Tibial nerve (tissue), 4 donors: Measurements from ENCODE around the gene KAZN.

Source experiments
- CTCF ChIP-seq, 5 experiments: fragments of 200-600 bp in 3 of 5; fragments of 450-650 bp in 2 of 5; sonication (generic) in 3 of 5; IDR thresholded peaks; one replicate each; pipeline ENCODE4 v1.5.1; 2016 to 2019; ENCODE audit warnings: antibody characterized with exemption in 5 of 5, mild to moderate bottlenecking in 3 of 5, moderate library complexity in 2 of 5
- EP300 ChIP-seq, 2 donors: sonication (generic); formaldehyde crosslinking; IDR thresholded peaks; one replicate each; pipeline ENCODE4 v1.6.1; 2017; ENCODE audit warnings: antibody characterized with exemption in 2 of 2, mild to moderate bottlenecking in 1 of 2
- POLR2A ChIP-seq, 2 donors: fragments of 450-650 bp; IDR thresholded peaks; one replicate each; pipeline ENCODE4 v1.6.1; 2017; ENCODE audit warnings: antibody characterized with exemption in 2 of 2, mild to moderate bottlenecking in 2 of 2, moderate library complexity in 2 of 2

- TF ChIP-seq POLR2A (IDR thresholded peaks at IDR 0.05) (no peak), CTCF (IDR thresholded peaks at IDR 0.05) (no peak), EP300 (IDR thresholded peaks at IDR 0.05) (no peak)
Observed at GRCh38 chr1:14925336-14926136, 327.1 kb downstream of the KAZN start.
